Liver (tissue), 9 donors: ENCODE data around the gene ZNF260. TPM values are rescaled to one million over a fixed set of nuclear protein-coding genes. Genes with fewer than 3 reads are reported as not detected.

Experiments
- DNase-seq: peaks from one replicate; pipeline ENCODE4 v3.0.0-alpha.2; 2017; ENCODE audit warnings: low spot score
- H3K27ac ChIP-seq, 2 donors: one replicate each; pipeline ENCODE4 v1.7.0; 2013; ENCODE audit warnings: inconsistent platforms in 2 of 2, low read length in 2 of 2, control low read depth in 1 of 2, low read depth in 1 of 2, mild to moderate bottlenecking in 1 of 2
- H3K27me3 ChIP-seq, 4 donors: one replicate each; pipeline versions ENCODE4 v1.6.1 to v1.7.0; 2013; ENCODE audit warnings: low read length in 3 of 4, inconsistent platforms in 1 of 4, mild to moderate bottlenecking in 1 of 4, moderate library complexity in 1 of 4; ENCODE audit not compliant: control insufficient read depth in 4 of 4, insufficient read depth in 4 of 4
- H3K36me3 ChIP-seq, 4 donors: one replicate each; pipeline versions ENCODE4 v1.6.1 to v1.7.0; 2013; ENCODE audit warnings: low read length in 3 of 4, mild to moderate bottlenecking in 3 of 4, low read depth in 1 of 4, moderate library complexity in 1 of 4; ENCODE audit not compliant: control insufficient read depth in 4 of 4, insufficient read depth in 3 of 4
- H3K4me1 ChIP-seq, 4 donors: one replicate each; pipeline versions ENCODE4 v1.6.1 to v1.7.0; 2013; ENCODE audit warnings: low read length in 3 of 4, mild to moderate bottlenecking in 3 of 4, moderate library complexity in 1 of 4; ENCODE audit not compliant: control insufficient read depth in 4 of 4, insufficient read depth in 4 of 4
- H3K4me3 ChIP-seq, 3 donors: one replicate each; pipeline versions ENCODE4 v1.6.1 to v1.7.0; 2013; ENCODE audit warnings: low read length in 3 of 3, control low read depth in 1 of 3, low read depth in 1 of 3, mild to moderate bottlenecking in 1 of 3
- H3K9ac ChIP-seq, 2 donors: one replicate each; pipeline ENCODE4 v1.7.0; 2013; ENCODE audit warnings: low read length in 2 of 2, mild to moderate bottlenecking in 2 of 2, moderate library complexity in 2 of 2, control low read depth in 1 of 2, low read depth in 1 of 2
- H3K9me3 ChIP-seq, 4 donors: one replicate each; pipeline versions ENCODE4 v1.6.1 to v1.7.0; 2013; ENCODE audit warnings: low read length in 3 of 4; ENCODE audit not compliant: control insufficient read depth in 4 of 4
- CTCF ChIP-seq: fragments of 150-350 bp; IDR thresholded peaks from 2 replicates; pipeline ENCODE4 v1.5.1; 2017; ENCODE audit warnings: improper control_type of control experiment, low read depth, low read length; ENCODE audit not compliant: missing input control
- EGR1 ChIP-seq, 2 donors: IDR thresholded peaks; 2 replicates each; pipeline ENCODE4 v1.6.1; 2016 to 2018; ENCODE audit warnings: antibody characterized with exemption in 2 of 2, low read depth in 2 of 2
- FOXA1 ChIP-seq: IDR thresholded peaks from 2 replicates; pipeline ENCODE4 v1.6.1; 2016; ENCODE audit warnings: antibody characterized with exemption
- FOXA2 ChIP-seq: IDR thresholded peaks from 2 replicates; pipeline ENCODE4 v1.6.1; 2016; ENCODE audit warnings: antibody characterized with exemption
- GABPA ChIP-seq, 2 donors: IDR thresholded peaks in 1 of 2; conservative IDR thresholded peaks in 1 of 2; 2 replicates each; pipeline ENCODE4 v1.6.1; 2016; ENCODE audit warnings: antibody characterized with exemption in 2 of 2, mild to moderate bottlenecking in 1 of 2, moderate library complexity in 1 of 2
- HNF4A ChIP-seq, 2 donors: conservative IDR thresholded peaks; 2 replicates each; pipeline ENCODE4 v1.6.1; 2016; ENCODE audit warnings: antibody characterized with exemption in 2 of 2, mild to moderate bottlenecking in 2 of 2
- HNF4G ChIP-seq: IDR thresholded peaks from 2 replicates; pipeline ENCODE4 v1.6.1; 2016; ENCODE audit warnings: antibody characterized with exemption
- JUND ChIP-seq, 2 donors: IDR thresholded peaks; 2 replicates each; pipeline ENCODE4 v1.6.1; 2016; ENCODE audit warnings: antibody characterized with exemption in 2 of 2
- MAX ChIP-seq: IDR thresholded peaks from 2 replicates; pipeline ENCODE4 v1.6.1; 2016; ENCODE audit warnings: antibody characterized with exemption
- NR2F2 ChIP-seq: IDR thresholded peaks from 2 replicates; pipeline ENCODE4 v1.6.1; 2016; ENCODE audit warnings: antibody characterized with exemption
- RAD21 ChIP-seq, 2 donors: IDR thresholded peaks; 2 replicates each; pipeline ENCODE4 v1.6.1; 2016; ENCODE audit warnings: antibody characterized with exemption in 2 of 2, mild to moderate bottlenecking in 2 of 2
- REST ChIP-seq: IDR thresholded peaks from 2 replicates; pipeline ENCODE4 v1.6.1; 2016; ENCODE audit warnings: antibody characterized with exemption, mild to moderate bottlenecking
- RXRA ChIP-seq, 2 donors: IDR thresholded peaks; 2 replicates each; pipeline ENCODE4 v1.6.1; 2017 to 2018; ENCODE audit warnings: antibody characterized with exemption in 2 of 2, mild to moderate bottlenecking in 1 of 2
- SP1 ChIP-seq: IDR thresholded peaks from 2 replicates; pipeline ENCODE4 v1.6.1; 2018; ENCODE audit warnings: antibody characterized with exemption, mild to moderate bottlenecking
- TAF1 ChIP-seq: conservative IDR thresholded peaks from 2 replicates; pipeline ENCODE4 v1.6.1; 2016; ENCODE audit warnings: antibody characterized with exemption, mild to moderate bottlenecking
- YY1 ChIP-seq: IDR thresholded peaks from 2 replicates; pipeline ENCODE4 v1.6.1; 2016; ENCODE audit warnings: antibody characterized with exemption, mild to moderate bottlenecking
- ZBTB33 ChIP-seq: IDR thresholded peaks from 2 replicates; pipeline ENCODE4 v1.6.1; 2016; ENCODE audit warnings: antibody characterized with exemption
- WGBS: extraction: QIAGEN DNeasy Blood & Tissue Kit; methylation state at CpG from one replicate; pipeline ENCODE4 v1.1.7; 2013; 5-methylcytosine and 5-hydroxymethylcytosine counted together
- polyA plus RNA-seq, 2 donors: library from polyadenylated mRNA; stranded (reverse) in 1 of 2; unstranded in 1 of 2; fragments of 200-250 nt in 1 of 2; fragments of >200 nt in 1 of 2; fragmentation: Nextera tagmentation in 1 of 2; extraction: Ambion mirVana in 1 of 2; gene quantifications; one replicate each; pipeline versions ENCODE4 v1.2.1 to v1.2.3, GENCODE V29; 2013 to 2015
- total RNA-seq, 2 donors: library from RNA; depleted of rRNA; stranded (reverse); fragments of >200 nt; gene quantifications; one replicate each; pipeline ENCODE4 v1.2.3, GENCODE V29; 2014
- TF ChIP-seq, protein P1 (sequence below): IDR thresholded peaks from 2 replicates; pipeline ENCODE4 v1.6.1; 2016; ENCODE audit warnings: antibody characterized with exemption
- donor health status: healthy.
- donor health status: healthy.
- donor health status: healthy.
- donor health status: healthy.
- donor health status: healthy.

ZNF260 gene
- total and polyA plus RNA-seq, 4 donors, result 1.7 to 10.4 (median 5.6) TPM

DNA sequence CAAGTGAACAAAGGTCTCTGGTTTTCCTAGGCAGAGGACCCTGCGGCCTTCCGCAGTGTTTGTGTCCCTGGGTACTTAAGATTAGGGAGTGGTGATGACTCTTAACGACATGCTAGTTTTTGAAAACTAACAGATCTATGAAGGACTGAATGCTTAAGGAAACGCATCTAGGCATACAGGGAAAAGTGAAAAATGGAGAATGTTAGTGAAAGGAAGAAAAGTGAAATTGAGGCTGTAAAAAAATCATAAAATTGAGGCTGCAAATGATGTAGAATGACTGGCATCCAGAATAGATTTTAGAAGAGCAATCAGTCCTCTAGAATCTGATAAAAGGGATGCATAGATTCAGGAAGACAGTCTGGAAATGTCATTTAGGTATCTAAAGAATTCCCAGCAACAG, 3.5 kb downstream of the ZNF260 start (continued):
- TF ChIP-seq REST (no peak), FOXA1 (no peak)
- TF ChIP-seq, protein P1, sequence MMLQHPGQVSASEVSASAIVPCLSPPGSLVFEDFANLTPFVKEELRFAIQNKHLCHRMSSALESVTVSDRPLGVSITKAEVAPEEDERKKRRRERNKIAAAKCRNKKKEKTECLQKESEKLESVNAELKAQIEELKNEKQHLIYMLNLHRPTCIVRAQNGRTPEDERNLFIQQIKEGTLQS, result no peak

DNA sequence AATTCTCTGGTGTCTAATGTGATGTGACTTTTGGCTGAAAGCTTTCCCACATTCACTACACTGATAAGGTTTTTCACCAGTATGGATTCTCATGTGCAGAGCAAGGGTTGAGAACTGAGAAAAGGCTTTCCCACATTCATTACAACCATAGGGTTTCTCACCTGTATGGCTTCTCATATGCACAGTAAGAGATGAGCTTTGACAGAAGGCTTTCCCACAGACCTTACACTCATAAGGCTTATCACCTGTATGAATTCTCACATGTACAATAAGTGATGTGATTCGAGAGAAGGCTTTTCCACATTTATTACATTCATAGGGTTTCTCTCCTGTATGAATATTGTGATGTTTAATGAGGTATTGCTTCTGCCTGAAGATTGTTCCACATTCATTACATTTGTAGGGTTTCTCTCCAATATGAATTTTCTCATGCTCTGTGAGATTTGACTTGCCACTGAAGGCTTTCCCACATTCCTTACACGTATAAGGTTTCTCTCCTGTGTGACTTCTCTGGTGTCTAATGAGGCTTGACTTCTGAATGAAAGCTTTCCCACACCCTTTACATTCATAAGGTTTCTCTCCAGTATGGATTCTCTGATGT, 14.0 kb downstream of the ZNF260 start:
- no peaks in the 10 kb centered on the region for H3K4me1 ChIP-seq
- H3K9ac ChIP-seq, result no peak overlapping the region
- H3K27ac ChIP-seq, result no peak overlapping the region
- TF ChIP-seq HNF4G (no peak), EGR1 (IDR thresholded peaks at IDR 0.05; ENCODE audit: low read depth in 2 of 2) (no peak), RAD21 (IDR thresholded peaks at IDR 0.05) (no peak), FOXA2 (no peak), RXRA (IDR thresholded peaks at IDR 0.05) (no peak), NR2F2 (no peak), CTCF (no peak), GABPA (IDR thresholded peaks at IDR 0.05 in 1 of 2, conservative IDR thresholded peaks at IDR 0.05 in 1 of 2) (no peak), MAX (no peak), HNF4A (conservative IDR thresholded peaks at IDR 0.05) (no peak), JUND (IDR thresholded peaks at IDR 0.05) (no peak), ZBTB33 (no peak), FOXA1 (no peak), REST (no peak), YY1 (no peak), TAF1 (no peak), SP1 (no peak)
- TF ChIP-seq, protein P1, result no peak
- H3K4me3 ChIP-seq, result peak overlapping the region in 2 of 3 donors; percentile 48 to 71
- peaks cover 41 to 95% (median 66%) of the 10 kb centered on the region in 4 donors for H3K9me3 ChIP-seq
- DNase-seq, result no peak
- WGBS, result 97% methylated on average over 2 of the region's 2 CpGs
- H3K27me3 ChIP-seq, result no peaks in the 10 kb centered on the region
- H3K36me3 ChIP-seq, result peaks cover 17 to 59% (median 51%) of the 10 kb centered on the region in 4 donors
